ENCODE data around the gene HUNK.

The HUNK gene

DNA sequence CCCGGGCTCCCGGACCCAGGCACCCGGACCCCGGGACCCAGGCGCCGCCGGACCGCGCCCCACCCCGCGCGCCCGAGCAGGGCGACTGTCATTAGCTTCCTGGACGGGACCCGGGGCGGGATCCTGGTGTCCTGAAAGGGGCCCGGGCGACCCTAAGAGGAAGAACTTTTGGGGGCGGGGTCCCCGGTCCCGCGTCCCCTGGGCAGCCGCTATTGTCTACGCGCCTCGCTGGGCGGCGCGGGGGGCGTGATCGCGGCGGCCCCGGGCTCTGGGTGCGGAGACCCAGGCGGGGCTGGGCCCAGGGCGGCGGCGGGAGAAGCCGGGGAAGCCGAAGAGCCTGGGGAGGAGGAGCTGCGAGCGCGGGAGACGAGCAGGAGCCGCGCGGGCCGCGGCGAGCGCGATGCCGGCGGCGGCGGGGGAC is 465 bp downstream of the HUNK start:
- no peak overlapping the region for H3K27ac ChIP-seq
- no peak for TF ChIP-seq CTCF (conservative IDR thresholded peaks at IDR 0.05)
- TF ChIP-seq ZFX (IDR thresholded peaks at IDR 0.05), result no peak

GRCh38 chr21:31873696-31874599 is 1.1 kb downstream of the HUNK start:
- TF ChIP-seq ZFX (IDR thresholded peaks at IDR 0.05) (0 out of 2 replicates have a peak, but pooled peaks have one; percentile 35), CTCF (conservative IDR thresholded peaks at IDR 0.05) (peak; percentile 76)
- H3K27ac ChIP-seq, result no peak overlapping the region

GRCh38 chr21:31874812-31875212 is 2.0 kb downstream of the HUNK start:
- H3K27ac ChIP-seq, result no peak overlapping the region
- no peak for TF ChIP-seq CTCF (conservative IDR thresholded peaks at IDR 0.05)
- no peak for TF ChIP-seq ZFX (IDR thresholded peaks at IDR 0.05)

GRCh38 chr21:31875496-31876015 is 2.7 kb downstream of the HUNK start:
- no peak for TF ChIP-seq CTCF (conservative IDR thresholded peaks at IDR 0.05)
- TF ChIP-seq ZFX (IDR thresholded peaks at IDR 0.05), result no peak

DNA sequence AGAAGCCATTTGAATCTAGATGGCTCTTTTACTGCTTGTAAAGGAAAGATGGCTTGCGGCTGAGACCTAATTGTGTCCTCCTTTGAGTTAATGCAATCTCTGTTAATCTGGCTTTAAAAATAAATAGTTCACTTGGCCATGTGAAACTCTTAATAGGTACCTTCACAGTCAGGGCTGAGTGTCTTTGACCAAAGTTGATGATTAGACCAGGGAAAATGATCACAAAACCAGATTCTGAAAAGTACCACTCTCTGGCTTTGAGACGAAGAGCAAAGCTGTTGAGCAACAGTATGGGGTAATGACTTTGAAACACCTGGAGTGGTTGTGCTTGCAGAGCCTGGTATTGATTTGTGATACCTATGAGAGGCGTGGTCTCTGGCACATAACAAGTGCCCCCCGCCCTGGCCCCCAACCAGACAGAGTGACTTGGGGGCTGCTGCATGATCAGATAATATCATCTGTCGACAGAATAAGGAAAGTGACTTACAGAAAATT is 4.7 kb downstream of the HUNK start:
- no peak for TF ChIP-seq ZFX (IDR thresholded peaks at IDR 0.05)
- no peak for TF ChIP-seq CTCF (conservative IDR thresholded peaks at IDR 0.05)
- H3K27ac ChIP-seq, result no peak overlapping the region

More at GRCh38 chr21:31875496-31876015, 2.7 kb downstream of the HUNK start:
- no peak overlapping the region for H3K27ac ChIP-seq

DNA sequence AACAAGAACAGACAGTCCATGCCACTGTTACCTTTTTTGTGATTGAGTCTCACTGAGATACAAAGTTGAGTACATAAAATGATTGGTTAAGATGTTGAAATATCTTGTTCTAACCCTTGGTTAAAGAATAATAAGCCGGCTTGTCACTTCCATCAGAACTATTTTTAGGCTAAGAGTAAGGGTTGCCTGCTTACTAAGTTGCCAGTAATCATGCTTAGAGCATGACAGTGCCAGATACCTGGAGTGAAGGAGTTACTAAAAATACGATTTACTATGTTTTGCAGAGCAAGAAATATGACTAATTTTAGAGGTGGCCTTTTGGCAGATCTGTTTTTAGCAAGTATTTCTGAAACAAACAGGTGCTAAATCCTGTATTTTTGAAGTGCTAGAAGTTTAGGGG is 6.0 kb downstream of the HUNK start:
- H3K27ac ChIP-seq, result no peak overlapping the region
- TF ChIP-seq CTCF (conservative IDR thresholded peaks at IDR 0.05), result no peak
- TF ChIP-seq ZFX (IDR thresholded peaks at IDR 0.05), result no peak

DNA sequence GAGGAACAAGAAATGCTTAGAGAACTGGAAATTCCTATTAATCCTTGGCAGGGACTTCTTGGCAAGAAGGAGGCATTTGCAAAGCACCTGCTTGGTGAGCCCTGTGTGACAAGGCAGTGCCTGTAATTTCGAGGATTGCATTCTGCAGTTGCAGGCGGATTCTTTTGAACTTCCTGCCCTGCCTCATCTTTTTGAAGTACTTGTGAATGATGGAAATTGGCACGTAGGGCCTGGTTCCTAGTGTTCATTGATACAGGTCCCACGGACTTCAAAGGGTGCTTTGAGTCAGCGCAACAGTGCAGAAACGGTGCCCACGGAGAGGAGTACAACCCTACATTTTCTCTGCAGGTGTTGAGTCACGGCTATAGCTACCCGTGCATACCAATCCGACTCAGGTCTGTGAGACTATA is 6.4 kb downstream of the HUNK start:
- no peak overlapping the region for H3K27ac ChIP-seq
- TF ChIP-seq CTCF (conservative IDR thresholded peaks at IDR 0.05) (no peak), ZFX (IDR thresholded peaks at IDR 0.05) (no peak)

All from C4-2B (cell line).